Measurements from ENCODE around the gene SH3RF2.

The SH3RF2 gene

GRCh38 chr5:145939540-145940065, 3.2 kb downstream of the SH3RF2 start:
- WGBS, 2 experiments (ENCODE audit: insufficient coverage in 2 of 2), result 77 to 100% methylated on average over 1 to 2 of the region's 4 CpGs
- Histone ChIP-seq H3K9me3 (ENCODE audit: control insufficient read depth, low read length) (no peaks in the 10 kb centered on the region), H3K36me3 (ENCODE audit: control insufficient read depth, insufficient read depth, low read length) (no peaks in the 10 kb centered on the region), H3K27ac (ENCODE audit: low read depth, low read length, severe bottlenecking) (peak overlapping the region; percentile 52), H3K4me3 (ENCODE audit: extremely low read depth, insufficient read depth, low read length, poor library complexity, severe bottlenecking) (no peak overlapping the region), H3K4me1 (ENCODE audit: control insufficient read depth, insufficient read depth, low read length, poor library complexity, severe bottlenecking) (peaks cover 48% of the 10 kb centered on the region)

GRCh38 chr5:145941096-145941447, 4.7 kb downstream of the SH3RF2 start:
- WGBS, 2 experiments (ENCODE audit: insufficient coverage in 2 of 2), result 96 to 100% methylated on average over 2 of the region's 2 CpGs
- Histone ChIP-seq H3K9me3 (ENCODE audit: control insufficient read depth, low read length) (no peaks in the 10 kb centered on the region), H3K4me1 (ENCODE audit: control insufficient read depth, insufficient read depth, low read length, poor library complexity, severe bottlenecking) (peaks cover 51% of the 10 kb centered on the region), H3K27ac (ENCODE audit: low read depth, low read length, severe bottlenecking) (no peak overlapping the region), H3K4me3 (ENCODE audit: extremely low read depth, insufficient read depth, low read length, poor library complexity, severe bottlenecking) (no peak overlapping the region), H3K36me3 (ENCODE audit: control insufficient read depth, insufficient read depth, low read length) (no peaks in the 10 kb centered on the region)

GRCh38 chr5:145941448-145942130, 5.2 kb downstream of the SH3RF2 start:
- H3K27ac ChIP-seq (ENCODE audit: low read depth, low read length, severe bottlenecking), result no peak overlapping the region
- peaks cover 54% of the 10 kb centered on the region for H3K4me1 ChIP-seq (ENCODE audit: control insufficient read depth, insufficient read depth, low read length, poor library complexity, severe bottlenecking)
- no peak overlapping the region for H3K4me3 ChIP-seq (ENCODE audit: extremely low read depth, insufficient read depth, low read length, poor library complexity, severe bottlenecking)
- no peaks in the 10 kb centered on the region for H3K36me3 ChIP-seq (ENCODE audit: control insufficient read depth, insufficient read depth, low read length)
- WGBS, 2 experiments (ENCODE audit: insufficient coverage in 2 of 2), result 74 to 80% methylated on average over 3 of the region's 3 CpGs
- H3K9me3 ChIP-seq (ENCODE audit: control insufficient read depth, low read length), result no peaks in the 10 kb centered on the region

GRCh38 chr5:145942201-145942600, 5.8 kb downstream of the SH3RF2 start:
- H3K4me1 ChIP-seq (ENCODE audit: control insufficient read depth, insufficient read depth, low read length, poor library complexity, severe bottlenecking), result peaks cover 51% of the 10 kb centered on the region
- no peak overlapping the region for H3K27ac ChIP-seq (ENCODE audit: low read depth, low read length, severe bottlenecking)
- no peak overlapping the region for H3K4me3 ChIP-seq (ENCODE audit: extremely low read depth, insufficient read depth, low read length, poor library complexity, severe bottlenecking)
- 100% methylated on average over 2 of the region's 3 CpGs; no CpG with 5 or more reads in 1 of the 2 experiments for WGBS, 2 experiments (ENCODE audit: insufficient coverage in 2 of 2)
- H3K9me3 ChIP-seq (ENCODE audit: control insufficient read depth, low read length), result no peaks in the 10 kb centered on the region
- no peaks in the 10 kb centered on the region for H3K36me3 ChIP-seq (ENCODE audit: control insufficient read depth, insufficient read depth, low read length)

- H3K9me3 ChIP-seq (ENCODE audit: control insufficient read depth, low read length), result no peaks in the 10 kb centered on the region
- no peak overlapping the region for H3K27ac ChIP-seq (ENCODE audit: low read depth, low read length, severe bottlenecking)
- no peak overlapping the region for H3K4me3 ChIP-seq (ENCODE audit: extremely low read depth, insufficient read depth, low read length, poor library complexity, severe bottlenecking)
- peaks cover 46% of the 10 kb centered on the region for H3K4me1 ChIP-seq (ENCODE audit: control insufficient read depth, insufficient read depth, low read length, poor library complexity, severe bottlenecking)
- no peaks in the 10 kb centered on the region for H3K36me3 ChIP-seq (ENCODE audit: control insufficient read depth, insufficient read depth, low read length)
Observed at GRCh38 chr5:145942749-145943148, 6.4 kb downstream of the SH3RF2 start.

GRCh38 chr5:145943674-145944121, 7.3 kb downstream of the SH3RF2 start:
- H3K9me3 ChIP-seq (ENCODE audit: control insufficient read depth, low read length), result no peaks in the 10 kb centered on the region
- H3K4me3 ChIP-seq (ENCODE audit: extremely low read depth, insufficient read depth, low read length, poor library complexity, severe bottlenecking), result no peak overlapping the region
- no peak overlapping the region for H3K27ac ChIP-seq (ENCODE audit: low read depth, low read length, severe bottlenecking)
- peaks cover 36% of the 10 kb centered on the region for H3K4me1 ChIP-seq (ENCODE audit: control insufficient read depth, insufficient read depth, low read length, poor library complexity, severe bottlenecking)
- WGBS, 2 experiments (ENCODE audit: insufficient coverage in 2 of 2), result 90 to 100% methylated on average over 1 of the region's 2 CpGs
- H3K36me3 ChIP-seq (ENCODE audit: control insufficient read depth, insufficient read depth, low read length), result no peaks in the 10 kb centered on the region

GRCh38 chr5:145944328-145944727, 8.0 kb downstream of the SH3RF2 start:
- H3K36me3 ChIP-seq (ENCODE audit: control insufficient read depth, insufficient read depth, low read length), result no peaks in the 10 kb centered on the region
- no peaks in the 10 kb centered on the region for H3K9me3 ChIP-seq (ENCODE audit: control insufficient read depth, low read length)
- H3K27ac ChIP-seq (ENCODE audit: low read depth, low read length, severe bottlenecking), result no peak overlapping the region
- H3K4me3 ChIP-seq (ENCODE audit: extremely low read depth, insufficient read depth, low read length, poor library complexity, severe bottlenecking), result no peak overlapping the region
- peaks cover 33% of the 10 kb centered on the region for H3K4me1 ChIP-seq (ENCODE audit: control insufficient read depth, insufficient read depth, low read length, poor library complexity, severe bottlenecking)
- 86 to 91% methylated on average over 1 to 2 of the region's 3 CpGs for WGBS, 2 experiments (ENCODE audit: insufficient coverage in 2 of 2)

- Histone ChIP-seq H3K36me3 (ENCODE audit: control insufficient read depth, insufficient read depth, low read length) (no peaks in the 10 kb centered on the region), H3K4me1 (ENCODE audit: control insufficient read depth, insufficient read depth, low read length, poor library complexity, severe bottlenecking) (peaks cover 27% of the 10 kb centered on the region), H3K4me3 (ENCODE audit: extremely low read depth, insufficient read depth, low read length, poor library complexity, severe bottlenecking) (no peak overlapping the region), H3K27ac (ENCODE audit: low read depth, low read length, severe bottlenecking) (peak overlapping the region; percentile 83), H3K9me3 (ENCODE audit: control insufficient read depth, low read length) (no peaks in the 10 kb centered on the region)
- 83 to 100% methylated on average over 1 to 2 of the region's 2 CpGs for WGBS, 2 experiments (ENCODE audit: insufficient coverage in 2 of 2)
Observed at GRCh38 chr5:145945620-145946111, 9.3 kb downstream of the SH3RF2 start.

GRCh38 chr5:145946112-145946861, 9.9 kb downstream of the SH3RF2 start:
- Histone ChIP-seq H3K9me3 (ENCODE audit: control insufficient read depth, low read length) (no peaks in the 10 kb centered on the region), H3K4me3 (ENCODE audit: extremely low read depth, insufficient read depth, low read length, poor library complexity, severe bottlenecking) (no peak overlapping the region), H3K27ac (ENCODE audit: low read depth, low read length, severe bottlenecking) (peak overlapping the region; percentile 83), H3K36me3 (ENCODE audit: control insufficient read depth, insufficient read depth, low read length) (no peaks in the 10 kb centered on the region), H3K4me1 (ENCODE audit: control insufficient read depth, insufficient read depth, low read length, poor library complexity, severe bottlenecking) (peaks cover 32% of the 10 kb centered on the region)
- WGBS, 2 experiments (ENCODE audit: insufficient coverage in 2 of 2), result 55 to 70% methylated on average over 1 of the region's 4 CpGs

- H3K4me1 ChIP-seq (ENCODE audit: control insufficient read depth, insufficient read depth, low read length, poor library complexity, severe bottlenecking), result peaks cover 30% of the 10 kb centered on the region
- H3K4me3 ChIP-seq (ENCODE audit: extremely low read depth, insufficient read depth, low read length, poor library complexity, severe bottlenecking), result no peak overlapping the region
- H3K36me3 ChIP-seq (ENCODE audit: control insufficient read depth, insufficient read depth, low read length), result no peaks in the 10 kb centered on the region
- no peak overlapping the region for H3K27ac ChIP-seq (ENCODE audit: low read depth, low read length, severe bottlenecking)
- no peaks in the 10 kb centered on the region for H3K9me3 ChIP-seq (ENCODE audit: control insufficient read depth, low read length)
Observed at GRCh38 chr5:145947581-145947980, 11.2 kb downstream of the SH3RF2 start.

- 100% methylated on average over 2 of the region's 3 CpGs; no CpG with 5 or more reads in 1 of the 2 experiments for WGBS, 2 experiments (ENCODE audit: insufficient coverage in 2 of 2)
- H3K4me3 ChIP-seq (ENCODE audit: extremely low read depth, insufficient read depth, low read length, poor library complexity, severe bottlenecking), result no peak overlapping the region
- no peaks in the 10 kb centered on the region for H3K36me3 ChIP-seq (ENCODE audit: control insufficient read depth, insufficient read depth, low read length)
- H3K27ac ChIP-seq (ENCODE audit: low read depth, low read length, severe bottlenecking), result no peak overlapping the region
- no peaks in the 10 kb centered on the region for H3K9me3 ChIP-seq (ENCODE audit: control insufficient read depth, low read length)
- H3K4me1 ChIP-seq (ENCODE audit: control insufficient read depth, insufficient read depth, low read length, poor library complexity, severe bottlenecking), result peaks cover 30% of the 10 kb centered on the region
Observed at GRCh38 chr5:145948047-145948446, 11.7 kb downstream of the SH3RF2 start.

Data from mesodermal cell (in vitro differentiated cells).